HCT116 (cell line): ENCODE results near the gene TNIP1. TPM values are rescaled to one million over a fixed set of nuclear protein-coding genes. Genes with fewer than 3 reads are reported as not detected.
A peak's percentile ranks its signal among the peaks of the same experiment; 100 is the strongest.

Experiments used
- ATAC-seq: fragments of 200-7000 bp; cut with Tn5 transposase; 2 replicates; pipeline ENCODE4 v1.9.1; 2020; ENCODE audit warnings: mild to moderate bottlenecking, moderate library complexity
- BruUV-seq: library from RNA; stranded (reverse); fragments of 400-500 nt; replicated peaks from 2 replicates; lab custom pipeline; 2021; lab: Mats Ljungman, UMichigan
- CTCF ChIA-PET: fragments of 300-600 bp; sonication (Branson Sonifier 250); formaldehyde crosslinking; loops from one replicate; lab custom pipeline; 2021; ENCODE audit warnings: antibody characterized with exemption; lab: Charles Lee
- POLR2A ChIA-PET: fragments of 300-600, 350-600 bp; sonication (Branson Sonifier 250); formaldehyde crosslinking; loops from one replicate; lab custom pipeline; 2021; ENCODE audit warnings: antibody characterized with exemption; lab: Charles Lee
- RAD21 ChIA-PET, 2 experiments: fragments of 300-600 bp; sonication (Branson Sonifier 250); formaldehyde crosslinking; loops; one replicate each; lab custom pipeline; 2023; ENCODE audit warnings: low total read pairs in 2 of 2; ENCODE audit not compliant: uncharacterized antibody in 2 of 2, unreplicated experiment in 2 of 2, low non-redundant PET in 1 of 2; lab: Charles Lee
- DNase-seq: peaks from one replicate; pipeline ENCODE4 v3.0.0-alpha.2; 2010; ENCODE audit warnings: low read depth, low spot score
- H2AFZ ChIP-seq: fragments of 200-600 bp; shearing (Covaris generic), sonication (generic); 2 replicates; pipeline ENCODE4 v1.6.1; 2017; ENCODE audit warnings: low read depth, mixed run types, mixed read lengths, antibody characterized with exemption, low read length; ENCODE audit not compliant: poor library complexity, severe bottlenecking
- H3K27ac ChIP-seq: 2 replicates; pipeline ENCODE4 v1.5.1; 2012; ENCODE audit warnings: low read depth, low read length
- H3K27me3 ChIP-seq: fragments of 200-600 bp; sonication (generic); 2 replicates; pipeline ENCODE4 v1.6.1; 2016; ENCODE audit warnings: mixed run types, low read length, mixed read lengths; ENCODE audit not compliant: insufficient read depth
- H3K36me3 ChIP-seq, 2 experiments: fragments of 200-500 bp in 1 of 2; fragments of 200-600 bp in 1 of 2; sonication (Bioruptor generic) in 1 of 2; sonication (generic) in 1 of 2; 2 replicates each; pipeline versions ENCODE4 v1.5.1 to v1.6.1; 2014 to 2016; ENCODE audit warnings: low read length in 2 of 2, inconsistent platforms in 1 of 2, mixed read lengths in 1 of 2, mixed run types in 1 of 2; ENCODE audit not compliant: insufficient read depth in 2 of 2, control insufficient read depth in 1 of 2
- H3K4me1 ChIP-seq, 2 experiments: fragments of 200-600 bp in 1 of 2; sonication (generic) in 1 of 2; 2 replicates each; pipeline versions ENCODE4 v1.5.1 to v1.6.1; 2012 to 2017; ENCODE audit warnings: low read length in 2 of 2, inconsistent platforms in 1 of 2, mild to moderate bottlenecking in 1 of 2, mixed read lengths in 1 of 2, mixed run types in 1 of 2, moderate library complexity in 1 of 2; ENCODE audit not compliant: insufficient read depth in 2 of 2, control insufficient read depth in 1 of 2
- H3K4me2 ChIP-seq: fragments of 200-600 bp; sonication (generic); 2 replicates; pipeline ENCODE4 v1.6.1; 2017; ENCODE audit warnings: mixed run types, low read length, mixed read lengths
- H3K4me3 ChIP-seq, 2 experiments: fragments of 200-600 bp in 1 of 2; sonication (generic) in 1 of 2; replicated peaks in 1 of 2; 2 replicates each; pipeline ENCODE4 v1.5.1; 2011 to 2016; ENCODE audit warnings: low read length in 2 of 2, control low read depth in 1 of 2, low read depth in 1 of 2, mild to moderate bottlenecking in 1 of 2, mixed read lengths in 1 of 2, mixed run types in 1 of 2
- H3K79me2 ChIP-seq: fragments of 200-600 bp; sonication (generic); 2 replicates; pipeline ENCODE4 v1.6.1; 2017; ENCODE audit warnings: mild to moderate bottlenecking, mixed run types, low read length, moderate library complexity, mixed read lengths; ENCODE audit not compliant: insufficient read depth
- H3K9ac ChIP-seq: fragments of 200-600 bp; sonication (generic); 2 replicates; pipeline ENCODE4 v1.6.1; 2016; ENCODE audit warnings: low read length, mixed read lengths
- H3K9me2 ChIP-seq: fragments of 200-600 bp; sonication (generic), shearing (Covaris generic); 2 replicates; pipeline ENCODE4 v1.6.1; 2017; ENCODE audit warnings: mixed run types, mild to moderate bottlenecking, moderate library complexity; ENCODE audit not compliant: insufficient read depth
- H3K9me3 ChIP-seq, 2 experiments: fragments of 200-500 bp in 1 of 2; fragments of 200-600 bp in 1 of 2; sonication (Bioruptor generic) in 1 of 2; sonication (generic) in 1 of 2; 2 replicates each; pipeline ENCODE4 v1.6.1; 2014 to 2017; ENCODE audit warnings: low read length in 2 of 2, mixed read lengths in 2 of 2, inconsistent platforms in 1 of 2, low read depth in 1 of 2, mild to moderate bottlenecking in 1 of 2, mixed run types in 1 of 2, moderate library complexity in 1 of 2; ENCODE audit not compliant: control insufficient read depth in 1 of 2, insufficient read depth in 1 of 2
- H4K20me1 ChIP-seq: fragments of 200-600 bp; sonication (generic), shearing (Covaris generic); 2 replicates; pipeline ENCODE4 v1.6.1; 2017; ENCODE audit warnings: mixed run types, mild to moderate bottlenecking, moderate library complexity; ENCODE audit not compliant: insufficient read depth
- CBX3 ChIP-seq: IDR thresholded peaks from 2 replicates; pipeline ENCODE4 v1.6.1; 2012; ENCODE audit warnings: low read depth
- FOSL1 ChIP-seq: IDR thresholded peaks from 2 replicates; pipeline ENCODE4 v1.6.1; 2012; ENCODE audit warnings: low read depth
- POLR2A ChIP-seq: IDR thresholded peaks from 2 replicates; pipeline ENCODE4 v1.7.0; 2011; ENCODE audit warnings: borderline replicate concordance; ENCODE audit not compliant: insufficient read depth, insufficient read length; ENCODE audit errors: extremely low read depth
- RAD21 ChIP-seq: IDR thresholded peaks from 2 replicates; pipeline ENCODE4 v1.6.1; 2012; ENCODE audit warnings: low read depth, mild to moderate bottlenecking
- SRF ChIP-seq: IDR thresholded peaks from 2 replicates; pipeline ENCODE4 v1.6.1; 2012; ENCODE audit warnings: low read depth
- YY1 ChIP-seq: IDR thresholded peaks from 2 replicates; pipeline ENCODE4 v1.6.1; 2011; ENCODE audit warnings: low read length, low read depth, moderate library complexity, mild to moderate bottlenecking; ENCODE audit not compliant: insufficient replicate concordance; ENCODE audit errors: extremely low read depth
- ZFX ChIP-seq: fragments of 450-650 bp; IDR thresholded peaks from 2 replicates; pipeline ENCODE4 v1.6.1; 2017
- intact Hi-C: fragments of 100-400 bp; cut with micrococcal nuclease; formaldehyde crosslinking; loops from 2 replicates; pipeline ENCODE4 v1.10.0; 2022
- total RNA-seq: library from RNA; stranded (reverse); gene quantifications from one replicate; pipeline ENCODE4 v1.2.1, GENCODE V29; 2021; ENCODE audit not compliant: unreplicated experiment
- TF ChIP-seq, protein P1 (sequence below), 3 experiments: fragments of 200-600 bp in 1 of 3; sonication (generic) in 1 of 3; IDR thresholded peaks in 2 of 3; conservative IDR thresholded peaks in 1 of 3; 2 replicates each; pipeline ENCODE4 v1.5.1; 2012 to 2017; ENCODE audit warnings: low read depth in 2 of 3, low read length in 2 of 3, antibody characterized with exemption in 1 of 3, borderline replicate concordance in 1 of 3, control low read depth in 1 of 3, mild to moderate bottlenecking in 1 of 3, mixed read lengths in 1 of 3, mixed run types in 1 of 3, moderate library complexity in 1 of 3; ENCODE audit not compliant: insufficient read depth in 1 of 3
- TF ChIP-seq, protein P2 (sequence below): IDR thresholded peaks from 2 replicates; pipeline ENCODE4 v1.6.1; 2012; ENCODE audit warnings: low read depth

The TNIP1 gene
- total RNA-seq, 1 experiment from 2014 or later = 46.0 TPM

DNA sequence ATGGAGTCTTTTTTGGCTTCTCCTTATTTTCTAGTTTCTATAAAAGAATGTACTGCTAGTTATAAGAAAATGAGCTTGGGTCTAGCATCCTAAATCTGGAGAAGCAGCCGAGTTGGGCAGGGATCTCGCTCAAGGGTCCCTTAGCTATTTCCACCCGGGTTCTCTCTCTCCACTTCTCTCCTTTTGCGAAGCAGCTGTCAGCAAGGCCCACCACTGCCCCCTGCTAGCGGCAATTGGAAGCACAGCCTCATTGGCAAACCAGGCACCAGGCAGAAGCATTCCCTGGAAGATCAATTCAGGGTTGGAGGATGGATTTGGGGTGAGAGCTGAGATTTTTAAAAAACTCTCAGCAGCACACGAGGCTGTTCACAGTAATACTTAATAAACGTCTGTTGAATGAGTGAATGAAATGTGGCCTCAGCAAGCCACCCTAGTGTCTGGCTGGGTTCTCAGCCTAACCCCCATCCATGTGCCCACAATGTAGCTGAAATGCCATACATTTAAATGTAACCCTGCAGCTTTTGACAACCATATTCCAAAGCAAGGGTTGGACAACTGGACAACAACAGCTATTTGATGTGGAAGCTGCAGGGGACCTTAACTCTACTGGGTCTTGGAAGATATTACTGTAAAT, 34.6 kb upstream of the TNIP1 start:
- peak; percentile 93 for ATAC-seq
- Histone ChIP-seq H3K9ac (no peak overlapping the region), H3K4me1 (no peaks in the 10 kb centered on the region), H3K36me3 (no peaks in the 10 kb centered on the region), H3K79me2 (no peaks in the 10 kb centered on the region)
- intact Hi-C loops = loop anchor here (1.0 kb wide), 2 partner anchors 64 to 113 kb away; no protein-coding TSS in a partner anchor
- ChIA-PET RAD21 (interaction anchor here (1.0 to 2.1 kb wide), 5 partner anchors 11 to 113 kb away, joined by 3 to 16 read pairs (median 12); no protein-coding TSS in a partner anchor), POLR2A (interaction anchor here (0.8 to 1.0 kb wide), 2 partner anchors 64 to 113 kb away, joined by 3 read pairs; no protein-coding TSS in a partner anchor)
- TF ChIP-seq CBX3 (no peak), SRF (no peak), ZFX (no peak), YY1 (no peak), RAD21 (peak; percentile 97), FOSL1 (no peak), POLR2A (no peak)
- TF ChIP-seq, protein P1, sequence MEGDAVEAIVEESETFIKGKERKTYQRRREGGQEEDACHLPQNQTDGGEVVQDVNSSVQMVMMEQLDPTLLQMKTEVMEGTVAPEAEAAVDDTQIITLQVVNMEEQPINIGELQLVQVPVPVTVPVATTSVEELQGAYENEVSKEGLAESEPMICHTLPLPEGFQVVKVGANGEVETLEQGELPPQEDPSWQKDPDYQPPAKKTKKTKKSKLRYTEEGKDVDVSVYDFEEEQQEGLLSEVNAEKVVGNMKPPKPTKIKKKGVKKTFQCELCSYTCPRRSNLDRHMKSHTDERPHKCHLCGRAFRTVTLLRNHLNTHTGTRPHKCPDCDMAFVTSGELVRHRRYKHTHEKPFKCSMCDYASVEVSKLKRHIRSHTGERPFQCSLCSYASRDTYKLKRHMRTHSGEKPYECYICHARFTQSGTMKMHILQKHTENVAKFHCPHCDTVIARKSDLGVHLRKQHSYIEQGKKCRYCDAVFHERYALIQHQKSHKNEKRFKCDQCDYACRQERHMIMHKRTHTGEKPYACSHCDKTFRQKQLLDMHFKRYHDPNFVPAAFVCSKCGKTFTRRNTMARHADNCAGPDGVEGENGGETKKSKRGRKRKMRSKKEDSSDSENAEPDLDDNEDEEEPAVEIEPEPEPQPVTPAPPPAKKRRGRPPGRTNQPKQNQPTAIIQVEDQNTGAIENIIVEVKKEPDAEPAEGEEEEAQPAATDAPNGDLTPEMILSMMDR (IDR thresholded peaks at IDR 0.05 in 2 of 3, conservative IDR thresholded peaks at IDR 0.05 in 1 of 3; ENCODE audit: borderline replicate concordance in 1 of 3, insufficient read depth in 1 of 3, low read depth in 2 of 3, low read length in 2 of 3) = peak; percentile 94 to 96 (median 95)
- TF ChIP-seq, protein P2, sequence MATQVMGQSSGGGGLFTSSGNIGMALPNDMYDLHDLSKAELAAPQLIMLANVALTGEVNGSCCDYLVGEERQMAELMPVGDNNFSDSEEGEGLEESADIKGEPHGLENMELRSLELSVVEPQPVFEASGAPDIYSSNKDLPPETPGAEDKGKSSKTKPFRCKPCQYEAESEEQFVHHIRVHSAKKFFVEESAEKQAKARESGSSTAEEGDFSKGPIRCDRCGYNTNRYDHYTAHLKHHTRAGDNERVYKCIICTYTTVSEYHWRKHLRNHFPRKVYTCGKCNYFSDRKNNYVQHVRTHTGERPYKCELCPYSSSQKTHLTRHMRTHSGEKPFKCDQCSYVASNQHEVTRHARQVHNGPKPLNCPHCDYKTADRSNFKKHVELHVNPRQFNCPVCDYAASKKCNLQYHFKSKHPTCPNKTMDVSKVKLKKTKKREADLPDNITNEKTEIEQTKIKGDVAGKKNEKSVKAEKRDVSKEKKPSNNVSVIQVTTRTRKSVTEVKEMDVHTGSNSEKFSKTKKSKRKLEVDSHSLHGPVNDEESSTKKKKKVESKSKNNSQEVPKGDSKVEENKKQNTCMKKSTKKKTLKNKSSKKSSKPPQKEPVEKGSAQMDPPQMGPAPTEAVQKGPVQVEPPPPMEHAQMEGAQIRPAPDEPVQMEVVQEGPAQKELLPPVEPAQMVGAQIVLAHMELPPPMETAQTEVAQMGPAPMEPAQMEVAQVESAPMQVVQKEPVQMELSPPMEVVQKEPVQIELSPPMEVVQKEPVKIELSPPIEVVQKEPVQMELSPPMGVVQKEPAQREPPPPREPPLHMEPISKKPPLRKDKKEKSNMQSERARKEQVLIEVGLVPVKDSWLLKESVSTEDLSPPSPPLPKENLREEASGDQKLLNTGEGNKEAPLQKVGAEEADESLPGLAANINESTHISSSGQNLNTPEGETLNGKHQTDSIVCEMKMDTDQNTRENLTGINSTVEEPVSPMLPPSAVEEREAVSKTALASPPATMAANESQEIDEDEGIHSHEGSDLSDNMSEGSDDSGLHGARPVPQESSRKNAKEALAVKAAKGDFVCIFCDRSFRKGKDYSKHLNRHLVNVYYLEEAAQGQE = no peak
- TF ChIP-seq, all 23 proteins: peak for 2
- H4K20me1 ChIP-seq = no peaks in the 10 kb centered on the region
- no peak overlapping the region for H3K4me3 ChIP-seq
- no peak overlapping the region for H3K27ac ChIP-seq
- H2AFZ ChIP-seq = no peak overlapping the region
- no TSS peak for BruUV-seq
- no peaks in the 10 kb centered on the region for H3K27me3 ChIP-seq
- no peaks in the 10 kb centered on the region for H3K9me3 ChIP-seq
- peak; percentile 32 for DNase-seq
- H3K4me2 ChIP-seq = no peak overlapping the region
- H3K9me2 ChIP-seq = no peaks in the 10 kb centered on the region
- CTCF ChIA-PET = interaction anchor here (0.9 to 7.7 kb wide), 23 partner anchors 9 to 537 kb away, joined by 3 to 171 read pairs (median 5); partner anchors contain the start of gene ANXA6
